HFFc6 (cell line): Measurements from ENCODE around the gene CDS2. TPM values are rescaled to one million over a fixed set of nuclear protein-coding genes. Genes with fewer than 3 reads are reported as not detected.

Experiments
- DNase-seq: peaks from one replicate; pipeline ENCODE4 v3.0.0-alpha.2; 2018
- H3K27ac Mint-ChIP-seq: 2 replicates; pipeline ENCODE4 v1.8.0; 2020; ENCODE audit warnings: mild to moderate bottlenecking, mixed read lengths
- H3K27me3 Mint-ChIP-seq: 2 replicates; pipeline ENCODE4 v1.8.0; 2021; ENCODE audit warnings: mild to moderate bottlenecking, moderate library complexity, mixed read lengths; ENCODE audit not compliant: insufficient read depth
- H3K36me3 Mint-ChIP-seq: 2 replicates; pipeline ENCODE4 v1.8.0; 2021; ENCODE audit warnings: low read depth, mixed read lengths
- H3K4me1 Mint-ChIP-seq: 2 replicates; pipeline ENCODE4 v1.8.0; 2020; ENCODE audit warnings: low read depth, mixed read lengths
- H3K4me3 Mint-ChIP-seq: 2 replicates; pipeline ENCODE4 v1.8.0; 2020; ENCODE audit warnings: mild to moderate bottlenecking, moderate library complexity, mixed read lengths
- H3K9me3 Mint-ChIP-seq: 2 replicates; pipeline ENCODE4 v1.8.0; 2020; ENCODE audit warnings: mild to moderate bottlenecking, mixed read lengths
- CTCF ChIP-seq: fragments of 200-600 bp; sonication (generic); IDR thresholded peaks from 2 replicates; pipeline ENCODE4 v1.5.0; 2021; ENCODE audit warnings: antibody characterized with exemption, mild to moderate bottlenecking
- total RNA-seq, 6 experiments: library from RNA; stranded (reverse); fragmentation: NEBNext Ultra II Directional; extraction: Animal tissue kit (Norgen Biotek cat#: 25700); gene quantifications; 2 replicates in 1 of 6; 3 replicates in 5 of 6; pipeline ENCODE4 v1.2.3, GENCODE V29; 2021

The CDS2 gene
- total RNA-seq, 6 experiments from 2014 or later: 36.6 to 42.5 (median 39.2) TPM

GRCh38 chr20:5113615-5113986 lies 13.2 kb upstream of the CDS2 start:
- no peaks in the 10 kb centered on the region for H3K9me3 Mint-ChIP-seq
- TF ChIP-seq CTCF: no peak
- peak overlapping the region; percentile 95 for H3K4me3 Mint-ChIP-seq
- no peak for DNase-seq
- H3K4me1 Mint-ChIP-seq: peaks cover 42% of the 10 kb centered on the region
- peak overlapping the region; percentile 92 for H3K27ac Mint-ChIP-seq
- H3K27me3 Mint-ChIP-seq: no peaks in the 10 kb centered on the region; the same call in 1 of the 2 replicates
- H3K36me3 Mint-ChIP-seq: peaks cover 54% of the 10 kb centered on the region

- Mint-ChIP-seq H3K27me3 (peaks cover 2% of the 10 kb centered on the region), H3K4me1 (peaks cover 38% of the 10 kb centered on the region), H3K36me3 (peaks cover 46% of the 10 kb centered on the region), H3K9me3 (no peaks in the 10 kb centered on the region), H3K4me3 (no peak overlapping the region), H3K27ac (peak overlapping the region; percentile 48)
- TF ChIP-seq CTCF: no peak
- no peak for DNase-seq
These were observed 12.4 kb upstream of the CDS2 start for GRCh38 chr20:5114403-5114802.

GRCh38 chr20:5116875-5117274 lies 9.9 kb upstream of the CDS2 start:
- H3K4me1 Mint-ChIP-seq: peaks cover 52% of the 10 kb centered on the region
- no peak for TF ChIP-seq CTCF
- peaks cover 3% of the 10 kb centered on the region for H3K27me3 Mint-ChIP-seq
- H3K9me3 Mint-ChIP-seq: no peaks in the 10 kb centered on the region
- H3K27ac Mint-ChIP-seq: peak overlapping the region; percentile 75; the same call in 1 of the 2 replicates
- peaks cover 41% of the 10 kb centered on the region for H3K36me3 Mint-ChIP-seq
- DNase-seq: no peak
- peak overlapping the region; percentile 96; the same call in 1 of the 2 replicates for H3K4me3 Mint-ChIP-seq

- peak overlapping the region; percentile 75 for H3K27ac Mint-ChIP-seq
- no peak for DNase-seq
- H3K36me3 Mint-ChIP-seq: peaks cover 33% of the 10 kb centered on the region
- H3K4me1 Mint-ChIP-seq: peaks cover 51% of the 10 kb centered on the region
- H3K27me3 Mint-ChIP-seq: peaks cover 3% of the 10 kb centered on the region; the same call in 1 of the 2 replicates
- peak overlapping the region; percentile 96 for H3K4me3 Mint-ChIP-seq
- TF ChIP-seq CTCF: no peak
- no peaks in the 10 kb centered on the region for H3K9me3 Mint-ChIP-seq
These were observed 8.3 kb upstream of the CDS2 start for GRCh38 chr20:5118220-5119142.

DNA sequence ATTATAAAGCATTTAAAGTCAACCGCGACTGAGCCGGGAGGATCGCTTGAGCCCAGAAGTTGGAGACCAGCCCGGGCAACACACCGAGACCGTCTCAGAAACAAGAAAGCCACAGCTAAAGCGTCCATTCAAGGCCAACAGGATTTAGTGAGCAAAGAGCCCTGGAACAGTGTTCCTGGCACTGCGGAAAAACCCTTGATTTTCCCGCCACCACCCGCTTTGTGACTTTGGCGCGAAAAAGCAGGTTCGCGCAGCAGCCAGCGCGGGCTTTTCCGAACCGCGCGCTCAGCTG lies 7.7 kb upstream of the CDS2 start:
- DNase-seq: no peak
- Mint-ChIP-seq H3K27me3 (peaks cover 3% of the 10 kb centered on the region; the same call in 1 of the 2 replicates), H3K4me1 (peaks cover 47% of the 10 kb centered on the region), H3K27ac (peak overlapping the region; percentile 75), H3K9me3 (no peaks in the 10 kb centered on the region), H3K36me3 (peaks cover 33% of the 10 kb centered on the region), H3K4me3 (peak overlapping the region; percentile 96)
- TF ChIP-seq CTCF: no peak
